ENCODE data around the gene DIP2C.
"Not testable (repeated sequence)": the region's sequence is repeated elsewhere in the genome, so short reads cannot be mapped to it uniquely, and the experiment has no call there.

The DIP2C gene

GRCh38 chr10:429696-430095, 259.8 kb downstream of the DIP2C start:
- no peak for DNase-seq

- no peak for DNase-seq
Measured at GRCh38 chr10:427761-428519, 261.5 kb downstream of the DIP2C start.

- DNase-seq, result not testable (repeated sequence)
Measured at GRCh38 chr10:425365-425764, 264.1 kb downstream of the DIP2C start.

GRCh38 chr10:424724-425123, 264.7 kb downstream of the DIP2C start:
- not testable (repeated sequence) for DNase-seq

- DNase-seq, result no peak
Measured at GRCh38 chr10:423178-423577, 266.3 kb downstream of the DIP2C start.

GRCh38 chr10:422675-423074, 266.8 kb downstream of the DIP2C start:
- DNase-seq, result no peak

- no peak for DNase-seq
Measured at GRCh38 chr10:422241-422640, 267.2 kb downstream of the DIP2C start.

- DNase-seq, result no peak
Measured at GRCh38 chr10:421170-421569, 268.3 kb downstream of the DIP2C start.

GRCh38 chr10:420154-421121, 269.0 kb downstream of the DIP2C start:
- no peak for DNase-seq

- DNase-seq, result no peak
Measured at GRCh38 chr10:418894-419293, 270.6 kb downstream of the DIP2C start.

GRCh38 chr10:418226-418625, 271.2 kb downstream of the DIP2C start:
- DNase-seq, result no peak

- no peak for DNase-seq
Measured at GRCh38 chr10:416091-416515, 273.4 kb downstream of the DIP2C start.

GRCh38 chr10:413662-414071, 275.8 kb downstream of the DIP2C start:
- DNase-seq, result no peak

- DNase-seq, result no peak
Measured at GRCh38 chr10:412109-412508, 277.4 kb downstream of the DIP2C start.

GRCh38 chr10:411603-412002, 277.9 kb downstream of the DIP2C start:
- DNase-seq, result no peak

- no peak for DNase-seq
Measured at GRCh38 chr10:409408-410040, 279.9 kb downstream of the DIP2C start.

GRCh38 chr10:408236-408635, 281.2 kb downstream of the DIP2C start:
- DNase-seq, result no peak

- DNase-seq, result no peak
Measured at GRCh38 chr10:406976-407375, 282.5 kb downstream of the DIP2C start.

GRCh38 chr10:405648-406047, 283.8 kb downstream of the DIP2C start:
- DNase-seq, result no peak

- no peak for DNase-seq
Measured at GRCh38 chr10:404991-405390, 284.5 kb downstream of the DIP2C start.

GRCh38 chr10:404346-404745, 285.1 kb downstream of the DIP2C start:
- no peak for DNase-seq

GRCh38 chr10:398954-399353, 290.5 kb downstream of the DIP2C start:
- no peak for DNase-seq

GRCh38 chr10:397321-398068, 292.0 kb downstream of the DIP2C start:
- DNase-seq, result no peak
